Lung (tissue), 13 donors: Measurements from ENCODE around the gene EXD2. TPM values are rescaled to one million over a fixed set of nuclear protein-coding genes. Genes with fewer than 3 reads are reported as not detected.
A peak's percentile ranks its signal among the peaks of the same experiment; 100 is the strongest.

ENCODE experiments used
- ATAC-seq: fragments of 200-7000 bp; cut with Tn5 transposase; one replicate; pipeline ENCODE4 v1.9.1; 2020; ENCODE audit warnings: moderate number of reproducible peaks; ENCODE audit not compliant: insufficient read depth, low FRiP score
- DNase-seq, 3 donors: peaks; one replicate each; pipeline ENCODE4 v3.0.0-alpha.2; 2013 to 2017
- H3K27ac ChIP-seq, 2 donors: one replicate each; pipeline ENCODE4 v1.5.1; 2013; ENCODE audit warnings: mild to moderate bottlenecking in 2 of 2, moderate library complexity in 2 of 2, control low read depth in 1 of 2, inconsistent platforms in 1 of 2, low read depth in 1 of 2, low read length in 1 of 2
- H3K27me3 ChIP-seq, 3 donors: one replicate each; pipeline ENCODE4 v1.5.1; 2013; ENCODE audit warnings: low read length in 2 of 3; ENCODE audit not compliant: control insufficient read depth in 3 of 3, insufficient read depth in 3 of 3
- H3K36me3 ChIP-seq, 4 donors: one replicate each; pipeline ENCODE4 v1.5.1; 2013; ENCODE audit warnings: low read length in 4 of 4, mild to moderate bottlenecking in 1 of 4, moderate library complexity in 1 of 4; ENCODE audit not compliant: control insufficient read depth in 4 of 4, insufficient read depth in 4 of 4
- H3K4me1 ChIP-seq, 5 donors: one replicate each; pipeline ENCODE4 v1.5.1; 2013; ENCODE audit warnings: low read length in 5 of 5, mild to moderate bottlenecking in 2 of 5, moderate library complexity in 1 of 5; ENCODE audit not compliant: control insufficient read depth in 5 of 5, insufficient read depth in 5 of 5
- H3K4me3 ChIP-seq: one replicate; pipeline ENCODE4 v1.5.1; 2013; ENCODE audit warnings: mild to moderate bottlenecking, control low read depth, moderate library complexity
- H3K9ac ChIP-seq, 2 donors: one replicate each; pipeline ENCODE4 v1.5.1; 2013; ENCODE audit warnings: low read length in 2 of 2, control low read depth in 1 of 2; ENCODE audit not compliant: insufficient read depth in 1 of 2
- H3K9me3 ChIP-seq, 4 donors: one replicate each; pipeline ENCODE4 v1.5.1; 2013; ENCODE audit warnings: low read length in 3 of 4, mild to moderate bottlenecking in 1 of 4, moderate library complexity in 1 of 4; ENCODE audit not compliant: control insufficient read depth in 4 of 4, insufficient read depth in 3 of 4
- WGBS, 2 donors: extraction: QIAGEN DNeasy Blood & Tissue Kit; methylation state at CpG; one replicate each; pipeline ENCODE4 v1.1.7; 2013; 5-methylcytosine and 5-hydroxymethylcytosine counted together
- polyA plus RNA-seq, 2 donors: library from polyadenylated mRNA; stranded (reverse); fragments of 200-250 nt; gene quantifications; one replicate each; pipeline ENCODE4 v1.2.1, GENCODE V29; 2013
- small RNA-seq: library from RNA; depleted of rRNA; stranded (forward); fragments of <200 nt; gene quantifications from one replicate; pipeline ENCODE3, GENCODE V24; 2014; ENCODE audit warnings: low replicate concordance
- total RNA-seq, 2 donors: library from RNA; depleted of rRNA in 1 of 2; stranded (reverse); fragments of >200 nt in 1 of 2; gene quantifications; one replicate each; pipeline ENCODE4 v1.2.1, GENCODE V29; 2014 to 2021
- TF ChIP-seq, protein P1 (sequence below): IDR thresholded peaks from 2 replicates; pipeline ENCODE4 v1.5.1; 2012; ENCODE audit warnings: mild to moderate bottlenecking; ENCODE audit errors: control extremely low read depth, extremely low read depth
- donor health status: control.
- donor health status: control.
- donor health status: Bipolar disorder and iron deficiency.
- donor health status: healthy.
- donor health status: DM: yes; HTN: yes; CAD: no.

The EXD2 gene
- total and polyA plus RNA-seq, 4 donors: 9.0 to 25.7 (median 14.8) TPM

DNA sequence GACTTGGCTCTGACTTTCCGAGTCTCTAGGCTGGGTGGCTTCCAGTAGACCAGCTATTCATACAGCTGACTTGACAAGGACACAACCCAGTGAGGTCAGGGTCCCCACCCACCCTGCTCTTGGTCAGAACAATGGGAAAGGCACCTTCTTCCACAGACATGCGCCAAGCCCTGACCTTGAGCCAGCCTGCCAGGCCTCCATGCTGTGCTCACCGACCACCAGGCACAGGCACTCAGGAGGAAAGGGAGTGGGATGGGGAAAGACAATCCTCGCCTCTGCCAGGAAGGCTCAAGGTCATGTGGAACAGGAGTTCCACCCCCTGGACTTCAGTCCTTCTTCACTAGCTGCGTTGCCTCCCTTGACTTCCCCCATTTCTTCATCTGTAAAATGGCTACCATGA lies 100.1 kb downstream of the EXD2 start:
- Histone ChIP-seq H3K4me1 (peaks cover 0 to 18% (median 4%) of the 10 kb centered on the region in 5 donors), H3K36me3 (no peaks in the 10 kb centered on the region), H3K4me3 (no peak overlapping the region), H3K9ac (no peak overlapping the region), H3K9me3 (peaks cover 0 to 2% (median 0%) of the 10 kb centered on the region in 4 donors), H3K27ac (peak overlapping the region in 1 of 2 donors; percentile 22), H3K27me3 (no peaks in the 10 kb centered on the region)
- no peak for ATAC-seq
- TF ChIP-seq, protein P1, sequence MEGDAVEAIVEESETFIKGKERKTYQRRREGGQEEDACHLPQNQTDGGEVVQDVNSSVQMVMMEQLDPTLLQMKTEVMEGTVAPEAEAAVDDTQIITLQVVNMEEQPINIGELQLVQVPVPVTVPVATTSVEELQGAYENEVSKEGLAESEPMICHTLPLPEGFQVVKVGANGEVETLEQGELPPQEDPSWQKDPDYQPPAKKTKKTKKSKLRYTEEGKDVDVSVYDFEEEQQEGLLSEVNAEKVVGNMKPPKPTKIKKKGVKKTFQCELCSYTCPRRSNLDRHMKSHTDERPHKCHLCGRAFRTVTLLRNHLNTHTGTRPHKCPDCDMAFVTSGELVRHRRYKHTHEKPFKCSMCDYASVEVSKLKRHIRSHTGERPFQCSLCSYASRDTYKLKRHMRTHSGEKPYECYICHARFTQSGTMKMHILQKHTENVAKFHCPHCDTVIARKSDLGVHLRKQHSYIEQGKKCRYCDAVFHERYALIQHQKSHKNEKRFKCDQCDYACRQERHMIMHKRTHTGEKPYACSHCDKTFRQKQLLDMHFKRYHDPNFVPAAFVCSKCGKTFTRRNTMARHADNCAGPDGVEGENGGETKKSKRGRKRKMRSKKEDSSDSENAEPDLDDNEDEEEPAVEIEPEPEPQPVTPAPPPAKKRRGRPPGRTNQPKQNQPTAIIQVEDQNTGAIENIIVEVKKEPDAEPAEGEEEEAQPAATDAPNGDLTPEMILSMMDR: no peak
- WGBS, 2 donors: 69 to 79% methylated on average over 5 of the region's 5 CpGs
- DNase-seq: no peak

DNA sequence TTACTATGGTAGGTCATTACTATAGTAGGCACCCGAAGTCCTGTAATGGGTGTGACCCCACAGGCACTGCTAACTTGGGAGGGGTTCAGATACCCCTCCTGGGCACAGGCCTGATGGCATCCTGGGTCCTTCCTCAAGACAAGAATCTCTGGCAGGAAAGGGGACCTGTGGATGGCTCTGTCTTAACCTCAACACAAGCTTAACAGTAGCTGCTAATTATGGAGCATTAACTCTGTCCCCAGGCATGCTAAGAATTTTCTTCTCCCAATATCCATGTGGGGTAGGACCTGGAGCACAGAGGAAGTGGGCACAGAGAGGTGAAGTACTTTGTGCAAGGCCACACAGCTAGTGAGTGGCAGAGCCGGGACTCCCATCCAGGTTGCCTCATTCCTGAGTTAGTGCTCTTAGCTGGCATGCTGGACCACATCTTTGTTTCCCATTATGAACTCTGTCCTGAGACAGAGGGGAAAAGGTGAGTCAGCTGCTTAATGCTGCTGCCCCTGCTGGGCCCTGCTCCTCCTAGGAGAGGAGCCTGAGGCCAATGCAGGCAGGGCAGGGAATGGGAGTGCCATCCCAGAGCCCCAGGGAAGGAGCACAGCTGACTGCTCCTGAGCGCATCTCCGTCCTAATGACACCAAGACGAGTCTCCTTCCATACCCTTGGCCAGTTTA lies 100.7 kb downstream of the EXD2 start:
- ATAC-seq: no peak
- H3K9me3 ChIP-seq: peaks cover 0 to 2% (median 0%) of the 10 kb centered on the region in 4 donors
- WGBS, 2 donors: 88 to 91% methylated on average over 5 of the region's 5 CpGs
- no peak overlapping the region for H3K9ac ChIP-seq
- no peaks in the 10 kb centered on the region for H3K36me3 ChIP-seq
- no peak overlapping the region for H3K4me3 ChIP-seq
- H3K27me3 ChIP-seq: no peaks in the 10 kb centered on the region
- peak overlapping the region in 1 of 2 donors; percentile 30 for H3K27ac ChIP-seq
- peaks cover 0 to 18% (median 4%) of the 10 kb centered on the region in 5 donors for H3K4me1 ChIP-seq
- DNase-seq: no peak
- TF ChIP-seq, protein P1: no peak

Small RNA genes lying within 50 kb of the gene (small RNA-seq; reads per million reads assigned to genes)
- gene RF00019: not detected

Other genes starting within 250 kb of the EXD2 start
- gene ACTN1, start 212.2 kb upstream of the EXD2 start, total RNA-seq: 100 to 1,000 TPM; 117 to 168 TPM
- 100 to 1,000 TPM in 1 of 2 donors, 10 to 100 TPM in 1; 40.9 to 116 TPM for gene ACTN1, start 212.2 kb upstream of the EXD2 start, polyA plus RNA-seq
- gene DCAF5, start 38.4 kb upstream of the EXD2 start, total RNA-seq: 10 to 100 TPM; 42.2 to 50.4 TPM
- 10 to 100 TPM; 20.2 TPM for gene DCAF5, start 38.4 kb upstream of the EXD2 start, polyA plus RNA-seq
- gene GALNT16, start 68.7 kb downstream of the EXD2 start, total RNA-seq: 1 to 10 TPM; 1.5 to 4.1 TPM
- gene GALNT16, start 68.7 kb downstream of the EXD2 start, polyA plus RNA-seq: 1 to 10 TPM in 1 of 2 donors, under 1 TPM in 1; 0.27 to 1.3 TPM
- gene ERH, start 206.8 kb downstream of the EXD2 start, total RNA-seq: 100 to 1,000 TPM in 1 of 2 donors, 10 to 100 TPM in 1; 69.1 to 138 TPM
- 100 to 1,000 TPM; 139 to 203 TPM for gene ERH, start 206.8 kb downstream of the EXD2 start, polyA plus RNA-seq
- 10 to 100 TPM; 60.4 to 74.9 TPM for gene SLC39A9, start 207.2 kb downstream of the EXD2 start, total RNA-seq
- gene SLC39A9, start 207.2 kb downstream of the EXD2 start, polyA plus RNA-seq: 10 to 100 TPM; 20.5 to 26.5 TPM